Stimulated activated CD8-positive, alpha-beta memory T cell treated with anti-CD3 and anti-CD28 coated beads, Interleukin-12 subunit alpha, Interleukin-12 subunit beta, amount 100 ng/mL, for 24 hours (primary cell): Measurements from ENCODE around the gene B4GALT5.
A peak's percentile ranks its signal among the peaks of the same experiment; 100 is the strongest.
"Not testable (repeated sequence)": the region's sequence is repeated elsewhere in the genome, so short reads cannot be mapped to it uniquely, and the experiment has no call there.

ENCODE experiments used
- DNase-seq: peaks from one replicate; pipeline ENCODE4 v3.0.0-alpha.2; 2020; ENCODE audit errors: extremely low read depth

The B4GALT5 gene

DNA sequence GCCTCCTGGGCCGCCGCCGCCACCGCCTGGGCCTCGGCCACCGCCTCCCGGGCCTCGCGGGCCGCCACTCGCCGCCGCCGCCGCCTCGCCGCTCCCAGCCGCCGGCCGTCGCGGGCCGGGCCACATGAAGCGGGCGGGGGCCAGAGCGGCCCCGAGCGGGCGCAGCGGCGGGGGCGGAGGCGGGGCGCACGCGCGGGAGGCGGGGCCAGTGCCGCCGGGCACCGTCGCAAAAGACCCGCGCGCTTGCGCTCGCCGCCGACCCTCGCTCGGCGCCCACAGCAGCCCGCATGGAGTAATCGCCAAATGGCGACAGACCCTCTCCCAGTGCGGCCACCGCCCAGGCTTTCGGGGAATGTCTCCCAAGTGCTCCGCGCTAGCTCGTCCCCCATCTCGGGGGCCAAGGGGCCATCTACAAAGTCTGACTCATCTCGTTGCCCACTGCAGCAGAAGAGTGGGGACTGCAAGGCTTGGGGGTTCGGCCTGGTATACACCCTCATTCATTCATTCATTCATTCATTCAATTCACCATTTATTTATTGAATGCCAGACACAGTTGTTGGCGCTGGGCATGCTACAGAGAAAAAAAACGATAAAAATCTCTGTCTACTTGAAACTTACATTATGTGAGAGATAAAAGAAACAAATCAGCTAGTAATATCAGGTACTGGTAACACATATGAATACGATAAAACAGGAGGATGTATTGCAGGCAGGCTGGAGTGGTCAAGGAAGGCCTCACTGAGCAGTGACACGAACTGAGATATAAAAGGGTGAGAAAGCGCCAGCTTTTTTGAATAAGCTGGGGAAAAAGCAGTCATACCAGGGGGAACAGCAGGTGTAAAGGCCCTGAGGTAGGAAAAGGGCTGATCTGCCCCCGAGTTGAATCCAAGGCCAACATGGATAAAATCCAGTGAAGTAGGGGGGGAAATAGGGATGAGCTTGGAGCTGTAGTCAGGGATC is at the start of gene B4GALT5:
TSS of gene B4GALT5 (minus strand) at position 126 of the 960 bp plus-strand sequence. CDS start 188 bp downstream, outside the sequence.
- peak; percentile 49 for DNase-seq

DNA sequence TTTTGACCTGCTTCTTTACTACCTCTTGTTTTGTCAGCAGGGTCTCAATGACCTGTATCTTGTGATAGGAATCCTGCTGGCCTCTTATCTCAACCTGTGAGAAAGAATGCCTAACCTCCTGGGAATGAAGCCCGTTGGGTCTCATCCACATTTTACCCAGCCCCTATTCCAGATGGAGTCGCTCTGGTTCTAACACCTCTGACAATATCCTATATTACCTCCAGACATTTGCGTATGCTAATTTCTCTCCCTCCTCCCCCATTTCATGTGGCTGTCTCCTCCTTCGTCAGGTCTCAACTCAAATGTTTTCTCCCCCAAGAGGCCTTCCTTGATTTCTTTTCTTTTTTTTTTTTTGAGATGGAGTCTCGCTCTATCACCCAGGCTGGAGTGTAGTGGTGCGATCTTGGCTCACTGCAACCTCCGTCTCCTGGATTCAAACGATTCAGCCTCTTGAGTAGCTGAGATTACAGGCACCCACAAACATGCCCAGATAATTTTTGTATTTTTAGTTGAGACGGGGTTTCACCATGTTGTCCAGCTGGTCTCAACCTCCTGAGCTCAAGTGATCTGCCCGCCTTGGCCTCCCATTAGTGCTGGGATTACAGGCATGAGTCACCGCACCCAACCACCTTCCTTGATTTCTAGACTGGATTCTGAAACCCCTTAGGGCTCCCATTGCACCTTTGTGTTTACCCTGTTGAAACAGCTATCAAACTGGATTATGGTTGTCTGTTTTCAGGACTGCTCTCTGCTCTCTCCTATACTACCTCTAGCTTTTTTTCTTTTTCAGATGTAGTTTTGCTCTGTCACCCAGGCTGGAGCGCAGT is 49.5 kb upstream of the B4GALT5 start:
- no peak for DNase-seq

GRCh38 chr20:49761888-49762287 is 48.2 kb upstream of the B4GALT5 start:
- DNase-seq: not testable (repeated sequence)

GRCh38 chr20:49759266-49759950 is 45.7 kb upstream of the B4GALT5 start:
- no peak for DNase-seq

DNA sequence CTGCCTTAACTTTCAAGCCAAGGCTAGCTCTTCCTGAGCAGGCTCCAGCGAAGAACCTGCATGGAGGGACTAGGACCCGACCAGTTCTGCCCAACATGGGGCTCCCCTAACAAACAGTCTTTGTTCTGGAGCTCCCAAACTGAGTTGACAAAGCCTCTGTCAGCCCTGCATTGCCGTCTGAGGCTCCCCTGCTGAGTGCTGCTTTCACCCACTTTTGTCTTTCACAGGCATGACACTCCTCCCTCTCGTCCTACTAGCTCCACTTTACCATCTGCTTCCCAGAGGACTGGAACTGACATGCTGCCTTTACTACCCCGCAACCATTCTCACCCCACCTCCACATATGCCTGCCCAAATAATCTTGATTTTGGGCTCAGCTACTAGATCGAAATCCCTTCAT is 45.1 kb upstream of the B4GALT5 start:
- DNase-seq: no peak

DNA sequence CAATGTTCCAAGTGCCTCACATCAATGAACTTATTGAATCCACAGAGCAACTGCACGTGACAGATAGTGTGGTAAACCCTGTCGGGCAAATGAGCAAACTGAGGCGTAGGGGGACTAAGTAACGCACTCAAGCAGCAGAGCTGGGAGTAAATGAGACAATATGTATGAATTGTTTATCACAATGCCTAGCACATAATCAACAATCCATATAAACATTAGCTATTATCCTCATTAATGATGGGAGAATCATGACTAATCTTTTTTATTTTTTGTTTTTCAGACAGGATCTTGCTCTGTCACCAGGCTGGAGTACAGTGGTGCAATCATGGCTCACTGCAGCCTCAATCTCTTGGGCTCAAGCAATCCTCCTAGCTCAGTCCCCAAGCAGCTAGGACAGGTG is 43.9 kb upstream of the B4GALT5 start:
- no peak for DNase-seq

- DNase-seq: no peak
These were observed 42.6 kb upstream of the B4GALT5 start for GRCh38 chr20:49756241-49756640.

GRCh38 chr20:49754596-49754995 is 40.9 kb upstream of the B4GALT5 start:
- no peak for DNase-seq

- DNase-seq: no peak
These were observed 39.5 kb upstream of the B4GALT5 start for GRCh38 chr20:49753133-49753532.

GRCh38 chr20:49752201-49752903 is 38.7 kb upstream of the B4GALT5 start:
- DNase-seq: no peak

GRCh38 chr20:49751397-49751736 is 37.7 kb upstream of the B4GALT5 start:
- no peak for DNase-seq

DNA sequence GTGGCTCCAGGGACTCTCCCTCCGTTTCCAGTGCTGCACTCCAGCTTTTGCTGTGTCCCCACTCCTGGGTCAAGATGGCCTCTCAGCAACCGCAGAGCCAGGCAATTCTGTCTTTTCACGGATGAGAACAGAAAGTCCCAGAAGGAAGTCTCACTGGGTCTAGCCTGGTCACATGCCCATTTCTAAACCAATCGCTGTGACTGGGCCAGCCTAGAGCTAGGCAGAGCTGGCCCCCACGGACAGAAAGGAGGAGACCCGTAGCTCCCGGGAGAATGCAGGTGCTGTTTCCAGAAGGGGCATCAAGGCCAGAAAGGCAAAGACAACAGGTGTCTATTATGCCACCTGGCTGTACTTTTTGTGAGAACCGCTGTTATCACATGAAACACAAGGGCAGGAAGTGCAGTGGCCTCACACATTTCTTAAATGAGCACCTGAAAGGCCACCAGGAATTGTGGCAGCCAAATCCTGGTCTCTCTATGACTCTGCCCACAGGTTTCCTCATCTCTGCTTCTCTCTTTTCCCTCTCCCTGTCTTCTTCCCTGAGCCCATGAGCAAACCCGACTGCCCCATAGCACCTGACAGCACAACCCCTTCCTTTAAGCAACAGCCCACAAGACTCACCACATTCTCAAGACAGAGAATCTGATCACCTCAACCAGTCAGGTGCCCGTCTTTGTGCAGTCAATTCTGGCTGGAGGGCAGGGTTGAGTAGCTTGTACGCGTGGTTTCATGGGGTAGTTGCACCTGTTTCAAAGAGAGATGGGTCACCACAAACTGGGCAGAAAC is 37.1 kb upstream of the B4GALT5 start:
- no peak for DNase-seq

DNA sequence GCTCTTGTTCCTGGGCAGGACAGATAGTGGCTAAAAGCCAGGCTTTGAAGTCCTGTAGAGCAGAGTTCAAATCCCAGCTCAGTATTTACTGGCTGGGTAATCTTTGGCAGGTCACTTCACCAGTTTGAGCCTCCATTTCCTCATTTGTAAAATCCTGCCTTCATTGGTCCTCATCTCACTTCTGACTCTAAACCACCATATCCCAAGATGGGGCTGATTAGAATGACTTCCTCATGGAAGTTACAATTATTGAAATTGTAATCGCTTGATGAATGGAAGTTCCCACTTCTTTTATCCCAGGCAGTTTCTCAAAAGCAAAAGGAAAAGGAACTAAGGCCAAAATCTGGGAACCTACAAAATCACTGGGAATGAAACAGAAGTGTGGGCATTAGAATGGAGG is 35.9 kb upstream of the B4GALT5 start:
- no peak for DNase-seq

GRCh38 chr20:49748525-49748838 is 34.8 kb upstream of the B4GALT5 start:
- DNase-seq: no peak

- no peak for DNase-seq
These were observed 34.2 kb upstream of the B4GALT5 start for GRCh38 chr20:49747707-49748524.

DNA sequence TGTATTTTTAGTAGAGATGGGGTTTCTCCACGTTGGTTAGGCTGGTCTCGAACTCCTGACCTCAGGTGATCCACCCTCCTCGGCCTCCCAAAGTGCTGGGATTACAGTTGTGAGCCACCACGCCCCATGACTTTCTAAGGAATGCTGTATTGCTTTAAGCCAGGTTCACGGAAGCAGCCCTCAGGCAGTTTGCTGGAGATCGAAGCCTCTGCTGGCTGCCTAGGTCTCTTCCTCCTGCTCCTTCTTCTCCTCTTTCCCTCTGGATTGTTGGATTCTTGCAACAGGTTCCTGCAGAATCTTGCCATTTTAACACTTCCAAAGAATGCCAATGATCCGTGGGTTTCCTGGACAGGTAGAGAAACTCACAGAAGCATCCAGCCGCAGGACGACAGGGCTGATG is 29.3 kb upstream of the B4GALT5 start:
- no peak for DNase-seq

DNA sequence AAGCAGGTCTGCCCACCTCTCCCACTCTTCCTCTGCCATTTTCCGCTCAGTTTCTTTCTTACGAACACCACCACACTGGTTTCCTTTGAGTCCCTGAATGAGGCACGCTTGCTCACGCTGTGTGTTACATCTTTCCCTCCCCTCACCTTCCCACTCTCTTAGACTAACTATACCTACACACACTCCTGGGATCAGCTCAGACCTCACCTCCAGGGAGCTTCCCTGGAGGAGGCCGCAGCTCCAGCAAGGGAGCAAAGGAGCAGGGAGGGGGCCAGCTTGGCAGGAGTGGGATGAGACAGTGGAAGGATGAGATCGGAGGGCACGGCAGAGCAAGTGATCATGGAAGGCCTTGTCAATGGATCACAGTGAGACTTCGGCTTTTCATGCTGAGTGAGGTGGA is 28.3 kb upstream of the B4GALT5 start:
- no peak for DNase-seq

- no peak for DNase-seq
These were observed 27.1 kb upstream of the B4GALT5 start for GRCh38 chr20:49740807-49741206.

DNA sequence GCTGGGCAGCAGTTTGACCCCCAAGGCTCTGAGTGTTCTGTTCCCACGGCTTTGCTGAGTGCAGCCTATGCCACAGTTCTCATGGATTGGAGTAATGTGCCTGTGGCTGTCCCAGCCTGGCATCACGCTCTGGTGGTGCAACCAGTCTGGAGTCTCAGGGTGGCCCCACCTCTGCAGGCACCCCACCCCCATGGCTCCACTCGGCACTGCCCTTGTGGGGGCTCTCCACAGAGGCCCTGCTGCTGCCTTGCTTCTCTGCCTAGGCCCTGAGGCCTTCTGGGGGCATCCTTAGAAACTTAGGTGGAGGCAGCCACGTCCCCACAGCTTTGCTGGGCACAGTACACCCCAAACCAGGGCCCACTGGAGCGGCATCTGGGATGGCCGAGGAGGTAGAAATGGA is 25.4 kb upstream of the B4GALT5 start:
- DNase-seq: no peak

- DNase-seq: no peak
These were observed 23.6 kb upstream of the B4GALT5 start for GRCh38 chr20:49737260-49737659.
